NT2/D1 (cell line): ENCODE results near the gene ATF4.

Source experiments
- DNase-seq: peaks from one replicate; pipeline ENCODE4 v3.0.0-alpha.2; 2011; ENCODE audit warnings: low read depth, low spot score
- H3K27me3 ChIP-seq: 2 replicates; pipeline ENCODE4 v1.6.0; 2011; ENCODE audit warnings: mild to moderate bottlenecking; ENCODE audit not compliant: insufficient read length, insufficient read depth
- H3K36me3 ChIP-seq: 2 replicates; pipeline ENCODE4 v1.6.1; 2011; ENCODE audit warnings: mild to moderate bottlenecking, low read length, mixed read lengths; ENCODE audit not compliant: insufficient read depth, insufficient read length
- H3K4me1 ChIP-seq: 2 replicates; pipeline ENCODE4 v1.5.1; 2011; ENCODE audit not compliant: insufficient read depth, insufficient read length
- H3K4me3 ChIP-seq: 2 replicates; pipeline ENCODE4 v1.5.1; 2011; ENCODE audit warnings: low read depth; ENCODE audit not compliant: insufficient read length
- H3K9ac ChIP-seq: 2 replicates; pipeline ENCODE4 v1.6.0; 2011; ENCODE audit warnings: low read depth; ENCODE audit not compliant: insufficient read length
- H3K9me3 ChIP-seq: 2 replicates; pipeline ENCODE4 v1.5.1; 2011; ENCODE audit warnings: mild to moderate bottlenecking, low read length; ENCODE audit not compliant: insufficient read depth
- SUZ12 ChIP-seq: IDR thresholded peaks from 2 replicates; pipeline ENCODE4 v1.6.1; 2011; ENCODE audit not compliant: insufficient read length, insufficient read depth; ENCODE audit errors: extremely low read depth
- YY1 ChIP-seq: IDR thresholded peaks from 2 replicates; pipeline ENCODE4 v1.6.1; 2011; ENCODE audit not compliant: insufficient read length, insufficient read depth
- ZNF274 ChIP-seq: IDR thresholded peaks from 2 replicates; pipeline ENCODE4 v1.6.1; 2011; ENCODE audit warnings: mild to moderate bottlenecking, low read depth, low read length

The ATF4 gene

GRCh38 chr22:39522567-39523300 lies 2.4 kb downstream of the ATF4 start:
- peaks cover 9% of the 10 kb centered on the region for H3K4me1 ChIP-seq
- DNase-seq = no peak
- peaks cover 44% of the 10 kb centered on the region for H3K36me3 ChIP-seq
- no peaks in the 10 kb centered on the region for H3K27me3 ChIP-seq
- H3K9me3 ChIP-seq = no peaks in the 10 kb centered on the region
- TF ChIP-seq SUZ12 (no peak), ZNF274 (no peak), YY1 (no peak)
- H3K4me3 ChIP-seq = peak overlapping the region; percentile 29
- peak overlapping the region; percentile 46 for H3K9ac ChIP-seq

DNA sequence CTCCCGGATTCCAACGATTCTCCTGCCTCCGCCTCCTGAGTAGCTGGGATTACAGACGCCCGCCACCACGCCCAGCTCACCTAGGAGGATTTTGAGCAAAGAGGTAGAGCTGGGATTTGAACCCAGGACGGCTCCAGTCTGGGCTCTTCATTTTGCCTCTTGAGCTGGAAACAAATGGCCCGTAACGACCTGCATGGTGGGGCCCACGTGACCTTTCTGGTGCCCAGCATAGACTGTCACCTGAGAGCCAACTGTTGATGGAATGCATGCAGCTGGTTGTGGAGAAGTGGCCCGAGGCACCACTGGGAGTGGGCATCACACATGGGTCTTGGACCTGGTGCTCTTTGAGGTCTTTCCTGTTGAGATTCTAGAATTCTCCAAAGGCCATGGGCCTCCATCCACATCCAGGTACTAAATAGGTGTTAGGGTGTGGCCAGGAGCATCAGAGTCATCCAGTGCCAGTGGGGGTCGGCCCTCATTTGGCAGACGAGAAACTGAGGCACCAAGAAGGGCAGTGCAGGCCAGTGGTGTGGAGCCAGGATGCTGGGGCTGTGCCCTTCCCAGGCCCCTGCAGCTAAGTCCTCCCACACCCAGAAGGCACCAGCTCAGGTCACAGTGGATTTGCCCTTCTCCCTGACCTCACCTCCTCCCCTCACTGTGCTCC lies 3.9 kb downstream of the ATF4 start:
- no peak for TF ChIP-seq YY1
- no peak for TF ChIP-seq ZNF274
- H3K36me3 ChIP-seq = peaks cover 49% of the 10 kb centered on the region
- H3K27me3 ChIP-seq = no peaks in the 10 kb centered on the region
- DNase-seq = no peak
- no peaks in the 10 kb centered on the region for H3K9me3 ChIP-seq
- no peak overlapping the region for H3K4me3 ChIP-seq
- H3K4me1 ChIP-seq = peaks cover 14% of the 10 kb centered on the region
- H3K9ac ChIP-seq = no peak overlapping the region

GRCh38 chr22:39524753-39525657 lies 4.6 kb downstream of the ATF4 start:
- TF ChIP-seq ZNF274 (no peak), YY1 (no peak), SUZ12 (no peak)
- Histone ChIP-seq H3K9ac (peak overlapping the region; percentile 26), H3K9me3 (no peaks in the 10 kb centered on the region), H3K36me3 (peaks cover 57% of the 10 kb centered on the region), H3K4me1 (peaks cover 21% of the 10 kb centered on the region), H3K27me3 (no peaks in the 10 kb centered on the region), H3K4me3 (no peak overlapping the region)
- no peak for DNase-seq

- Histone ChIP-seq H3K9me3 (no peaks in the 10 kb centered on the region), H3K4me3 (no peak overlapping the region), H3K4me1 (peaks cover 22% of the 10 kb centered on the region), H3K27me3 (no peaks in the 10 kb centered on the region), H3K9ac (no peak overlapping the region), H3K36me3 (peaks cover 61% of the 10 kb centered on the region)
- TF ChIP-seq SUZ12 (no peak), YY1 (no peak), ZNF274 (no peak)
- DNase-seq = no peak
These were observed 5.3 kb downstream of the ATF4 start for GRCh38 chr22:39525658-39525975.

- H3K4me1 ChIP-seq = peaks cover 22% of the 10 kb centered on the region
- H3K36me3 ChIP-seq = peaks cover 57% of the 10 kb centered on the region
- DNase-seq = no peak
These were observed 6.4 kb downstream of the ATF4 start for GRCh38 chr22:39526736-39527171.

GRCh38 chr22:39527481-39527961 lies 7.2 kb downstream of the ATF4 start:
- Histone ChIP-seq H3K9me3 (no peaks in the 10 kb centered on the region), H3K4me1 (peaks cover 22% of the 10 kb centered on the region), H3K27me3 (no peaks in the 10 kb centered on the region), H3K4me3 (no peak overlapping the region), H3K36me3 (peaks cover 50% of the 10 kb centered on the region), H3K9ac (no peak overlapping the region)
- no peak for DNase-seq
- no peak for TF ChIP-seq ZNF274
- TF ChIP-seq YY1 = no peak
- no peak for TF ChIP-seq SUZ12

More at GRCh38 chr22:39526736-39527171, 6.4 kb downstream of the ATF4 start:
- Histone ChIP-seq H3K27me3 (no peaks in the 10 kb centered on the region), H3K4me3 (no peak overlapping the region), H3K9ac (no peak overlapping the region), H3K9me3 (no peaks in the 10 kb centered on the region)
- TF ChIP-seq ZNF274 = no peak
- TF ChIP-seq YY1 = no peak
- no peak for TF ChIP-seq SUZ12

DNA sequence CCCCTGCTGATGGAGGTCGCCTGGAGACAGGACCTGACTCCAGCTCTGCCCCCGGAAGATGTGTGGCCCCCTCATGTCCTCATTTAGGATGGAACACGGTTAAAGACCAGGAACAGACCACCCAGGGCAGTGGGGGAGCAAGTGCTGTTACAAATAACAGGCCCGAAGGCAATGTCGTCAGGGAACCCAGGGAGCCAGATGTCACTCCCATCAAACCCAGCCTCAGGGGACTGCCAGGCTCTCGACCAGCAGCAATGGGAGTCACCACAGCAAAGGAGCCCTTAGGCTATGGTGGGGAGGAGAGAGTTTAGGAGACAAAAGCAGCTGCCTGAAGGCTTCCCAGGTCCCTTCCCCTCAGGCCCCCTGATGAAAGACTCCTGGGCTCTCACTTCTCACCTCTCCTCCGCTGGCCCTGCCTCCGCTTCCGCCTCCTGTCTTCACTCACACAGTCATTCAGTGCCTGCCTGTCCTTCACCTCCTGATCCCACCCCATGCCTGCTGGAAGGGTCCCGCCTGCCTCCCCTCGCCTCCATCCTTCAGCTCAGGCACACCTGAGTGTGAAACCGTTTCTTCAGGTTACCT lies 7.8 kb downstream of the ATF4 start:
- H3K9ac ChIP-seq = peak overlapping the region; percentile 15
- no peaks in the 10 kb centered on the region for H3K9me3 ChIP-seq
- H3K4me3 ChIP-seq = no peak overlapping the region
- TF ChIP-seq SUZ12 (no peak), YY1 (no peak), ZNF274 (no peak)
- peaks cover 43% of the 10 kb centered on the region for H3K36me3 ChIP-seq
- no peak for DNase-seq
- no peaks in the 10 kb centered on the region for H3K27me3 ChIP-seq
- peaks cover 17% of the 10 kb centered on the region for H3K4me1 ChIP-seq
